B cell (primary cell): ENCODE data around the gene DCAF4. TPM values are rescaled to one million over a fixed set of nuclear protein-coding genes. Genes with fewer than 3 reads are reported as not detected.

Source experiments
- ATAC-seq: fragments of 200-7000 bp; cut with Tn5 transposase; one replicate; pipeline ENCODE4 v1.10.0; 2021; ENCODE audit warnings: low read depth, mild to moderate bottlenecking, moderate number of reproducible peaks, moderate library complexity
- CTCF ChIA-PET: fragments of 350-600 bp; sonication (Branson Sonifier 250); formaldehyde crosslinking; loops from one replicate; lab custom pipeline; 2021; ENCODE audit warnings: antibody characterized with exemption, inconsistent platforms; lab: Charles Lee
- POLR2A ChIA-PET: fragments of 350-600 bp; sonication (Branson Sonifier 250); formaldehyde crosslinking; loops from one replicate; lab custom pipeline; 2021; ENCODE audit warnings: antibody characterized with exemption; lab: Charles Lee
- DNase-seq: peaks from one replicate; pipeline ENCODE4 v3.0.0; 2013
- H2AFZ ChIP-seq: 2 replicates; pipeline ENCODE4 v1.6.1; 2012; ENCODE audit warnings: mild to moderate bottlenecking, low read depth, low read length; ENCODE audit not compliant: insufficient read depth, poor library complexity, severe bottlenecking
- H3K27ac ChIP-seq, 2 donors: 1 replicate in 1 of 2; 2 replicates in 1 of 2; pipeline ENCODE4 v1.5.1; 2012 to 2013; ENCODE audit warnings: low read length in 2 of 2, mild to moderate bottlenecking in 2 of 2, moderate library complexity in 1 of 2
- H3K27me3 ChIP-seq, 4 experiments: fragments of 200-600 bp in 1 of 4; sonication (generic) in 1 of 4; replicated peaks in 1 of 4; 1 replicate in 2 of 4; 2 replicates in 2 of 4; pipeline versions ENCODE4 v1.6.1 to v1.7.0; 2013 to 2016; ENCODE audit warnings: low read length in 3 of 4, mild to moderate bottlenecking in 2 of 4, mixed read lengths in 1 of 4, moderate library complexity in 1 of 4; ENCODE audit not compliant: insufficient read depth in 4 of 4, control insufficient read depth in 3 of 4; ENCODE audit errors: control extremely low read depth in 1 of 4
- H3K36me3 ChIP-seq, 2 experiments: replicated peaks in 1 of 2; 1 replicate in 1 of 2; 2 replicates in 1 of 2; pipeline versions ENCODE4 v1.6.1 to v1.7.1; 2013; ENCODE audit warnings: low read length in 1 of 2; ENCODE audit not compliant: insufficient read depth in 2 of 2, control insufficient read depth in 1 of 2; ENCODE audit errors: control extremely low read depth in 1 of 2, extremely low read depth in 1 of 2
- H3K4me1 ChIP-seq, 2 donors: fragments of 200-600 bp in 1 of 2; sonication (generic) in 1 of 2; 1 replicate in 1 of 2; 2 replicates in 1 of 2; pipeline versions ENCODE4 v1.5.1 to v1.6.1; 2013 to 2017; ENCODE audit warnings: low read length in 2 of 2; ENCODE audit not compliant: control insufficient read depth in 2 of 2, insufficient read depth in 2 of 2
- H3K4me2 ChIP-seq: replicated peaks from 2 replicates; pipeline ENCODE3; 2012; ENCODE audit warnings: mild to moderate bottlenecking, low read depth, low read length; ENCODE audit not compliant: poor library complexity, severe bottlenecking
- H3K4me3 ChIP-seq, 5 experiments: fragments of 200-600 bp in 1 of 5; sonication (generic) in 1 of 5; 1 replicate in 3 of 5; 2 replicates in 2 of 5; pipeline versions ENCODE4 v1.5.1 to v1.7.0; 2011 to 2016; ENCODE audit warnings: low read length in 4 of 5, mild to moderate bottlenecking in 4 of 5, low read depth in 2 of 5, control low read depth in 1 of 5, moderate library complexity in 1 of 5; ENCODE audit not compliant: insufficient read depth in 1 of 5; ENCODE audit errors: control extremely low read depth in 1 of 5, extremely low read depth in 1 of 5
- H3K79me2 ChIP-seq: fragments of 200-600 bp; sonication (generic); one replicate; pipeline ENCODE4 v1.6.0; 2016; ENCODE audit warnings: low read length; ENCODE audit not compliant: control insufficient read depth, insufficient read depth
- H3K9ac ChIP-seq: fragments of 200-600 bp; sonication (generic); 2 replicates; pipeline ENCODE4 v1.6.1; 2017; ENCODE audit warnings: mild to moderate bottlenecking, low read length, moderate library complexity
- H3K9me3 ChIP-seq, 3 donors: one replicate each; pipeline versions ENCODE4 v1.6.1 to v1.7.1; 2013; ENCODE audit warnings: low read length in 2 of 3; ENCODE audit not compliant: control insufficient read depth in 2 of 3, insufficient read depth in 1 of 3; ENCODE audit errors: control extremely low read depth in 1 of 3
- H4K20me1 ChIP-seq: 2 replicates; pipeline ENCODE4 v1.6.0; 2012; ENCODE audit warnings: mild to moderate bottlenecking, low read length; ENCODE audit not compliant: insufficient read depth, control insufficient read depth, poor library complexity, severe bottlenecking
- H3K27ac Mint-ChIP-seq: one replicate; pipeline ENCODE4 v1.8.0; 2021; ENCODE audit warnings: mixed read lengths
- H3K27me3 Mint-ChIP-seq: one replicate; pipeline ENCODE4 v1.8.0; 2021; ENCODE audit warnings: mixed read lengths
- H3K4me1 Mint-ChIP-seq: one replicate; pipeline ENCODE4 v1.8.0; 2021; ENCODE audit warnings: mixed read lengths
- H3K4me3 Mint-ChIP-seq: one replicate; pipeline ENCODE4 v1.8.0; 2021; ENCODE audit warnings: mixed read lengths
- H3K9me3 Mint-ChIP-seq: one replicate; pipeline ENCODE4 v1.8.0; 2022; ENCODE audit warnings: mixed read lengths; ENCODE audit not compliant: insufficient read depth
- EZH2 ChIP-seq: IDR thresholded peaks from 2 replicates; pipeline ENCODE4 v1.6.1; 2012; ENCODE audit warnings: borderline replicate concordance, low read depth, mild to moderate bottlenecking, moderate library complexity, low read length; ENCODE audit not compliant: insufficient read depth, poor library complexity, severe bottlenecking
- WGBS: methylation state at CpG from one replicate; pipeline ENCODE4 v1.1.5; 2013; ENCODE audit warnings: missing lambda C conversion rate; ENCODE audit not compliant: insufficient coverage; 5-methylcytosine and 5-hydroxymethylcytosine counted together
- intact Hi-C: fragments of 100-400 bp; cut with micrococcal nuclease; formaldehyde crosslinking; loops from one replicate; pipeline ENCODE4 v1.10.0; 2022
- polyA plus RNA-seq: library from polyadenylated mRNA; depleted of rRNA; stranded (reverse); fragments of >200 nt; gene quantifications from 2 replicates; pipeline ENCODE4 v1.2.3, GENCODE V29; 2012
- total RNA-seq, 2 donors: library from RNA; stranded (reverse); fragments of 120-200 nt in 1 of 2; gene quantifications; 1 replicate in 1 of 2; 2 replicates in 1 of 2; pipeline versions ENCODE4 v1.2.3 to v1.2.4, GENCODE V29; 2013 to 2022
- TF ChIP-seq, protein P1 (sequence below): fragments of 200-600 bp; IDR thresholded peaks from one replicate; pipeline ENCODE4 v1.8.0; 2022; ENCODE audit warnings: antibody characterized with exemption, mild to moderate bottlenecking

Gene DCAF4
- total and polyA plus RNA-seq, 2 donors (not counting 1 experiment from before 2014, with no cell fraction given) = 35.3 to 54.6 TPM

DNA sequence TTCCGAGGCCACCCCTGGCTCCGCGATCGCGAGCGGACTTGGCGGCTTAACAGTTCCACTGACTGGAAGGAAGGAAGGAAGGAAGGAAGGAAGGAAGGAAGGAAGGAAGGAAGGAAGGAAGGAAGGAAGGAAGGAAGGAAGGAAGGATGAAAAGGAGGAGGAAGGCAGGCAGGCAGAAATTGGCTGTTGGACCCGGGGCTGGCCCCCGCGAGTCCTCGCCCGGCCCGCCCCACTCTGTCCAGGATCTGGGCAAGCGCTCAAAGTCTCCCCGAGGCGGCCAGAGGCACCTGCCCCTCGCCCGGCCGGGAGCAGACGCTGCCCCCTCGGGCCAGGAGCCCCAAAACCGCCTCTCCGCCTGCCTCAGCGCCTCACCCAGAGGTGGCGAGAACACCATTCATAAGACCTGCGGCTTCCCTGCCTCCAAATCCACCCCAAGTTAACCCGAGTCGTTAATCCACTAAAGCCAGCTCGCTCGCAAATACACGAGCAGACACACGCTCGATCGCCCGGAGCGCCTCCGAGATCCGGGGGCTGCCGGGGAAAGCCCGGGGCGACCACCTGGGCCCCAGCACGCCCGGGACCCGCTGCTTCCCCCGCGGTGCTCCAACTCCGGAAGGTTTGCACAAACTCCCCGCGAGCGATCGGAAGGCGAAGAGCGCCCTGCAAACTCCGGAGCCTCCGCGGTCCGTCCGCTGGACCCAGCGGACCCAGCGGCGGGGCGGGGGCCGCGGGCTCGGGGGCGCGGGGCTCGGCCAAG, 33.2 kb upstream of the DCAF4 start:
- H3K27ac Mint-ChIP-seq = peak overlapping the region; percentile 81
- H3K4me1 Mint-ChIP-seq = peaks cover 38% of the 10 kb centered on the region
- no peak overlapping the region for H3K27ac ChIP-seq
- ChIA-PET POLR2A (interaction anchor here (0.5 to 1.5 kb wide), 2 partner anchors 9 to 374 kb away, joined by 5 to 6 read pairs; no protein-coding TSS in a partner anchor), CTCF (interaction anchor here (0.5 to 5.7 kb wide), 7 partner anchors 11 to 379 kb away, joined by 3 to 68 read pairs (median 10); no protein-coding TSS in a partner anchor)
- under 1% methylated on average over 61 of the region's 68 CpGs for WGBS
- ATAC-seq = no peak
- peak overlapping the region; percentile 17 to 94 (median 87) for H3K4me3 ChIP-seq
- DNase-seq = peak; percentile 60
- H3K27me3 ChIP-seq = peaks cover 0 to 17% (median 5%) of the 10 kb centered on the region in 4 experiments
- H3K9me3 ChIP-seq = no peaks in the 10 kb centered on the region
- H3K79me2 ChIP-seq = peaks cover 48% of the 10 kb centered on the region
- peak overlapping the region; percentile 84 for H3K4me2 ChIP-seq
- H2AFZ ChIP-seq = peak overlapping the region; percentile 82
- no peak for TF ChIP-seq EZH2
- TF ChIP-seq, protein P1, sequence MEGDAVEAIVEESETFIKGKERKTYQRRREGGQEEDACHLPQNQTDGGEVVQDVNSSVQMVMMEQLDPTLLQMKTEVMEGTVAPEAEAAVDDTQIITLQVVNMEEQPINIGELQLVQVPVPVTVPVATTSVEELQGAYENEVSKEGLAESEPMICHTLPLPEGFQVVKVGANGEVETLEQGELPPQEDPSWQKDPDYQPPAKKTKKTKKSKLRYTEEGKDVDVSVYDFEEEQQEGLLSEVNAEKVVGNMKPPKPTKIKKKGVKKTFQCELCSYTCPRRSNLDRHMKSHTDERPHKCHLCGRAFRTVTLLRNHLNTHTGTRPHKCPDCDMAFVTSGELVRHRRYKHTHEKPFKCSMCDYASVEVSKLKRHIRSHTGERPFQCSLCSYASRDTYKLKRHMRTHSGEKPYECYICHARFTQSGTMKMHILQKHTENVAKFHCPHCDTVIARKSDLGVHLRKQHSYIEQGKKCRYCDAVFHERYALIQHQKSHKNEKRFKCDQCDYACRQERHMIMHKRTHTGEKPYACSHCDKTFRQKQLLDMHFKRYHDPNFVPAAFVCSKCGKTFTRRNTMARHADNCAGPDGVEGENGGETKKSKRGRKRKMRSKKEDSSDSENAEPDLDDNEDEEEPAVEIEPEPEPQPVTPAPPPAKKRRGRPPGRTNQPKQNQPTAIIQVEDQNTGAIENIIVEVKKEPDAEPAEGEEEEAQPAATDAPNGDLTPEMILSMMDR = no peak
- H3K9me3 Mint-ChIP-seq = no peaks in the 10 kb centered on the region
- peak overlapping the region; percentile 69 for H3K9ac ChIP-seq
- H3K36me3 ChIP-seq = no peaks in the 10 kb centered on the region
- peaks cover 6% of the 10 kb centered on the region for H3K27me3 Mint-ChIP-seq
- H3K4me3 Mint-ChIP-seq = peak overlapping the region; percentile 92
- peaks cover 17 to 25% of the 10 kb centered on the region in 2 donors for H3K4me1 ChIP-seq
- intact Hi-C loops = loop anchor here (5.0 to 10.0 kb wide), 2 partner anchors 176 to 298 kb away; no protein-coding TSS in a partner anchor
- H4K20me1 ChIP-seq = peaks cover 14% of the 10 kb centered on the region
